HG03066 (cell line): ENCODE measurements around the gene DROSHA.
"Not testable (repeated sequence)": the region's sequence is repeated elsewhere in the genome, so short reads cannot be mapped to it uniquely, and the experiment has no call there.

Experiments
- ATAC-seq: cut with Tn5 transposase; IDR thresholded peaks from one replicate; pipeline ENCODE4 v1.9.1; 2021; ENCODE audit warnings: low read depth; ENCODE audit not compliant: unreplicated experiment

Gene DROSHA, protein sequence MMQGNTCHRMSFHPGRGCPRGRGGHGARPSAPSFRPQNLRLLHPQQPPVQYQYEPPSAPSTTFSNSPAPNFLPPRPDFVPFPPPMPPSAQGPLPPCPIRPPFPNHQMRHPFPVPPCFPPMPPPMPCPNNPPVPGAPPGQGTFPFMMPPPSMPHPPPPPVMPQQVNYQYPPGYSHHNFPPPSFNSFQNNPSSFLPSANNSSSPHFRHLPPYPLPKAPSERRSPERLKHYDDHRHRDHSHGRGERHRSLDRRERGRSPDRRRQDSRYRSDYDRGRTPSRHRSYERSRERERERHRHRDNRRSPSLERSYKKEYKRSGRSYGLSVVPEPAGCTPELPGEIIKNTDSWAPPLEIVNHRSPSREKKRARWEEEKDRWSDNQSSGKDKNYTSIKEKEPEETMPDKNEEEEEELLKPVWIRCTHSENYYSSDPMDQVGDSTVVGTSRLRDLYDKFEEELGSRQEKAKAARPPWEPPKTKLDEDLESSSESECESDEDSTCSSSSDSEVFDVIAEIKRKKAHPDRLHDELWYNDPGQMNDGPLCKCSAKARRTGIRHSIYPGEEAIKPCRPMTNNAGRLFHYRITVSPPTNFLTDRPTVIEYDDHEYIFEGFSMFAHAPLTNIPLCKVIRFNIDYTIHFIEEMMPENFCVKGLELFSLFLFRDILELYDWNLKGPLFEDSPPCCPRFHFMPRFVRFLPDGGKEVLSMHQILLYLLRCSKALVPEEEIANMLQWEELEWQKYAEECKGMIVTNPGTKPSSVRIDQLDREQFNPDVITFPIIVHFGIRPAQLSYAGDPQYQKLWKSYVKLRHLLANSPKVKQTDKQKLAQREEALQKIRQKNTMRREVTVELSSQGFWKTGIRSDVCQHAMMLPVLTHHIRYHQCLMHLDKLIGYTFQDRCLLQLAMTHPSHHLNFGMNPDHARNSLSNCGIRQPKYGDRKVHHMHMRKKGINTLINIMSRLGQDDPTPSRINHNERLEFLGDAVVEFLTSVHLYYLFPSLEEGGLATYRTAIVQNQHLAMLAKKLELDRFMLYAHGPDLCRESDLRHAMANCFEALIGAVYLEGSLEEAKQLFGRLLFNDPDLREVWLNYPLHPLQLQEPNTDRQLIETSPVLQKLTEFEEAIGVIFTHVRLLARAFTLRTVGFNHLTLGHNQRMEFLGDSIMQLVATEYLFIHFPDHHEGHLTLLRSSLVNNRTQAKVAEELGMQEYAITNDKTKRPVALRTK (N-terminal part only)

DNA sequence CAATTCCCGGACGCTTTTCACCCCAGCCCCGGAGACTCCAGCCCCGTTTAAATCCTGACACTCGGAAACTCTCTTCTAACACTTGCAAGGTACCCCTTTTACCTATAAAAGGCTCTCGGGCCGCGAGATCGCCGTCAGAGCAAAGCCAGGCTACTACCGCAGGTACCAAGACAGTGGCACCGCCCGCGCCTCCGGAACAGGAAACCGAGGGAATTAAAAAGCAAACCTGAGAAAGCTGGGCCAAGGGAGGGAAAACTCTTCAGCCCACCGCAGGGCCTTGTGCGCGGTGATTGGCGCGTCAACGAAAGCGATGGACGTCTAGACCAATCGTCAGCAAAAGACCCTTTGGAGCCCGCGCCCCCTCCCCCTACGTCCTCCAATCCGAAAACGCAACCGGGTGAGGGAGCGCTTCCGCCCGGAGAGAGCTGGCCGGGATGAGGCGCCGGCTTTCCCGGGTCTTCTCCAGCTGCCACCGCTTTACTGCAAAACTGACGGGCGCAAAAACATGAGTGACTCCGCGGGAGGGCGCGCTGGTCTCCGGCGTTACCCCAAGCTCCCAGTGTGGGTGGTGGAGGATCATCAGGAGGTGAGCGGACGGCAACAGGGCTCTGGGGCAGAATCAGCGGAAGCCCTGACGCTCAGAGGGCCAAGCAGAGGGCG lies at the start of gene DROSHA, which contains the start of gene C5orf22:
Gene DROSHA, minus strand, starts transcription at position 206 of the 660 bp plus-strand sequence. CDS start 3,034 bp downstream, outside the sequence.
Gene C5orf22, plus strand, starts transcription at position 414 of the 660 bp plus-strand sequence. Its CDS starts 92 bp downstream, at position 506.
- ATAC-seq = peak; percentile 93

DNA sequence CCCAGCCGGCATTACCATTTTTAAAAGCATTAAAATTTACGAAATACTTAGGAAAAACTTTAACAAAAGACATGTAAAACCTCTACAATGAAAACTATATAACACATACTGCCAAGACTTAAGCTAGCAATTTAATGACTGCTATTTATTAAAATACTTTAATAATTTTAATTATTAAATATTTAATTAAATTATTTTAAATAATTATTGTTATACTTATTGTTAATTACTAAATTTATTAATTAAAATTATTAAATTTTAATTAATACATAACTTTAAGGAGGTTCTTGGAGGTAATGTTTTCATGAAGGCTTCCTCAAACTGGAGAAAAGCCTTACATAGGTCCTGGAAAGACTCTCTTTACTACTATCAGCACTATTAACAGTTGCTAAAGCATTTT lies 47.7 kb upstream of the DROSHA start:
- ATAC-seq = no peak

DNA sequence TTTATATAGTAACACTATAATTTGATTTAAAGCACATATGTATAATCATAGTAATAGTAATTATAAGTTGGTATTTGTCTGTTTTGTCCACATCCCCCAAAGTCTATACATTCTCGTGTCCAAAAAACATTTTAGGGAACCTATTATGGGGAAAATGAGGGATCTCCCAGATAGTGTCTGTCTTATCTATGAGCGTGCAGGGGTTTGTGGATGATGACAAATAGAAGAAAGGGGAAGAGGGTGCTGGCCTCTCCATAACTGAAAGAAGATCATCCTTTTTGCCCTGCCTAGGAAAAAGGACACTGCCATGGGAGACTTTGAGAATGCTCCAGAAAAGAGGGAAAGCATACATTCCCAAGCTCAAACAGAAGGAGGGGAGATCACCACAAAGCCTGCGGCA lies 45.5 kb upstream of the DROSHA start:
- ATAC-seq = no peak

DNA sequence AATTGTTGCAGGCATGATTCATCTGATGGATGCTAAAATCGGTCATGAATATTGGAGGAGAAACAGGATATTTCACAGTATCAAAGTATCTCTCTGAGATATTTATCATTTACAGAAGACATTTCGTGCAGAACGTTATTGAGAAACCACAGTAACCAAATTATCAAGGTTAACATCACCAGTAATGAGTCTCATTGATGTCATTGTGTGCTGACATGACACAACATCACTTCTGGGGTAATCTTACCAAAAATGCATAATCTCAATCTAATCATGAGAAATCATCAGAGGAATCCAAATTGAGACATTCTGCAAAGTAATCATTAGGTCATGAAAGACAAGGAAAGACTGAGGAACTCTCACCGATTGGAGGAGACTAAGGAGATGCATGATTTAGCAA lies 42.9 kb upstream of the DROSHA start:
- ATAC-seq = no peak

DNA sequence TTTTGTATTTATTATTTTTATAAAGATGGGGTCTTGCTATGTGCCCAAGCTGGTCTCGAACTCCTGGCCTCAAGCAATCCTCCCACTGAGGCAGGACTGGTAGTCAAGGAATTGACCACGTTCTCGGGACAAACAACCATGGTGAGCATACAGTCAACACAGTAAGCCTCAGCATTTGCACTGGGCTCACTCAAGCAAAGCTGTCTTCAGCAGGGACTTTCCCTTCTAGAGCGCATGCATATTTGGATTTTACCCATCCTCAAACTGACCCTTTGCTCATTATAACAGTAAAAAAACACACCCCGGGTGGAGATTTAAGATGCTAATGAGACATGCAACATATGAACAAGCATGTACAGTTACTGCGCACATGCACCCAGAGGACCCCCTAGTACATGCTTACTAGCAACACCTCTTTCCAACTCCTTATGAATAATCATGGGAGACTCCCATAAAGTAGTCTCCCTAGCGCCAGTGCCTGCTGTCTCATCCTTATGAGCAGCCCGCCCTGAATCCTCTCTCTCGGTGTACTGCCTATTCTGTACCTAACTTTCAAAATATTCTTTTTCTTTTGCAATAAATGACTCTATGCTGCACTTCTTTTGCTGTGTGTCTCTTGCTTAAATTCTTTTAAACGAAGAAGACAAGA lies 41.7 kb upstream of the DROSHA start:
- ATAC-seq = no peak

DNA sequence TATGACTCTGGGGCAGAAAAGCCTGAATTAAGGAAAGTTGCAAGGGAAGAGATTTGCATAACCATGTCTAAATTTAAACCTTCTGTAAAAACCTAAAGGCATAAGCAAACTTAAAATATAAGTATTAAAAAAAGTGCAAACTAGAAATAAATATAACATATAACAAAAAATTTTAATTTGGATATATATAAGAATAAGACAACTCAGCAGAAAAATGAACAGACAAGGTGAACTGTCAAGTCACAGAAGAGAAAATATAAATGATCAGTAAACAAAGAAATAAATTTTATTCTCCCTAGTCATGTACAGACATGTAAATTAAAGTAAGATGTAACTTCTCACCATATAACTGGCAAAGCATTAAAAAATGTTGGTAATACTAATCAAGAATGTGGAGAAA lies 37.2 kb upstream of the DROSHA start:
- no peak for ATAC-seq

DNA sequence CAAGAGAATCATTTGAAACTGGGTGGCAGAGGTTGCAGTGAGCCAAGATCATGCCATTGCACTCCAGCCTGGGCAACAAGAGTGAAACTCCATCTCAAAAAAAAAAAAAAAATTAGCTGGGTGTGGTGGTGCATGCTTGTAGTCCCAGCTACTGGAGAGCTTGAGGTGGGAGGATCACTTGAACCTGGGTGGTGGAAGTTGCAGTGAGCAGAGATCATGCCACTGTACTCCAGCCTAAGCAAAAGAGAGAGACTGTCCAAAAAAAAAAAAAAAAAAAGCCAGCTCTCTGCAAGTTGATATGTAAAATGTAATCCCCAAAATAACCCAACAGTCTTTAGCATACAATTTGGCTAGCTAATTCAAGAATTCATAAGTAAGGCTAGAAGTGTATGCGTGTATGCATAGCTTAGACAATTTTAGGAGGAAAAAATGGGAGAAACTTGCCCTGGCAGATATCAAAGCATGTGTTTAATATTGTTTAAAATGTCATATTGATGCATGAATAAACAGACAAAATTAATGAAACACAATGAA lies 36.5 kb upstream of the DROSHA start:
- ATAC-seq = no peak

DNA sequence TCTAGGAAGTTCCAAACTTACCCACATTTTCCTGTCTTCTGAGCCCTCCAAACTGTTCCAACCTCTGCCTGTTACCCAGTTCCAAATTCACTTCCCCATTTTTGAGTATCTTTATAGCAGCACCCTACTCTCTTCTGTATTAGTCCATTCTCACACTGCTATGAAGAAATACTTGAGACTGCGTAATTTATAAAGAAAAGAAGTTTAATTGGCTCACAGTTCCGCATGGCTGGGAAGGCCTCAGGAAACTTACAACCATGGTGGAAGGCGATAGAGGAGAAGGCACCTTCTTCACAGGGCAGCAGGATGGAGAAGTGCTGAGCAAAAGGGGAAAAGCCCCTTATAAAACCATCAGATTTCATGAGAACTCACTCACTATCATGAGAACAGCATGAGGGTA lies 34.5 kb upstream of the DROSHA start:
- ATAC-seq = not testable (repeated sequence)

DNA sequence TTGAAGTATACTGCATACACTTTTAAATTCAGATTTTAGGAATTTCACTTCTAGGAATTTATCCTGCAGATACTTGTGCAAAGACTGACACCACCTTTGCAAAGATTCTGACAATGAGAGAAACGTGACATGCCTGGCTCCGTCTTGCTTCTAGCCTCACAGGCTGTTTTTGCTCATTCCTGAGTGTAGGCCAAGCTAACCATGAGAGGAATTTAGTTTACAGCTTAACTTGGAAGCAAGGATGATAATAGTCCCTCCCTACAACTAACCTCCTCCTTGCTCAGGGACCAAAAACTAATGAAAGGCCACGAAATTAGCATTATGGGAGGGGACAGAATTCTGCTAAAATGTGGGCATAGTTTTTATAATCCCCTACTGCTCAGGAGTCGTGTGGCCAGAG lies 31.3 kb upstream of the DROSHA start:
- no peak for ATAC-seq

DNA sequence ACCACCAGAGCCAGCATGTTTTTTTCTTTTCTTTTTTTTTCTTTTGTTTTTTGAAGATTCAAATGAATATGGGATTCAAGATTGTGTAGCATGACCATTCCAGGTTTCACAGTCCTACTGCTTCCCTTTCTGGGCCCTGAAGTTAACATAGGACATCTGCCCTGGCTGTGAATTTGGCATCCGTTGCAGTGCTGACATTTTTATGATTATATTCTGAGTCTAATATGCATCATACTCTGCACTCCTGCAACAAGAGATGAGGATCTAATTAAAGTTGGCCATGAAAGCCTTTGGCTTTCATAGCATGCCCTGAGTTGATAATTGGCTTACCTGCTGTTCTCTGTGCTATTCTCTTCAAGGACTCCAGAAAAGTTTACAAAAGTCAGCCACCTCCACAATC lies 30.1 kb upstream of the DROSHA start:
- no peak for ATAC-seq

DNA sequence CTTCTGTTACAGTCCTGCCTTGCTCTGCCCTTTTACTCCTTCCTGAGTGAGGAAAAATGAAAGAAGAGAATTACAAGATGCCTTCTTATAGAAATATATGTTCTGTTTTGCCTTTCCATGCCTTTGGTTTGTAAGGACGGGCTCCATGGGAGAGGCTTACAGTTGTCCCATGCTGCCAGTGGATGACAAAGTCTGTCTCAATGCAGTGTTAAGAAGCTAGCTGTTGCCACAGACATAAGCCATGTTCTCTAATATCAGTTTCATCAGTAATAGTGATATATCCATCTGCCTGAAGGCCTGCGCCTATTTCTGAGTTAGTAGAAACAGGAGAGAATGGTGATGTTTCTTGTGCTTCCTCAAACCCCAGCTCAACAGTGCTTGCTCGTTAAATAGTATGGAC lies 28.0 kb upstream of the DROSHA start:
- ATAC-seq = no peak

DNA sequence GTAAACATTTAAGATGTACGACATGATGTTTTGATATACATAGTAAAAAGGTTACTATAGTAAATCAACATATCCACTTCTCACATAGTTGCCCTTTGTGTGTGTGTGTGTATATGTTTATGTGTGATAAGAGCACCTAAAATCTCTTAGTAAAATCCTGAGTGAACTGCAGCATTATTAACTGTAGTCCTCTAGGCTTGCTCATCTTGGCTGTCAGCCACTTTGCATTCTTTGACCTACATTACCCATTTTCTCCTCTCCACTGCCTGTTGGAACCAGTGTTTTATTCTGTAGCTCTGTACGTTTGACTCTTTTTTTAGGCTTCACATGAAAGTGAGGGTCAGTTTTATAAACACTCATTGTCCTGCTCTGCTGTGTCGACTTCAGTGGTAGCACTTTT lies 24.6 kb upstream of the DROSHA start:
- no peak for ATAC-seq

DNA sequence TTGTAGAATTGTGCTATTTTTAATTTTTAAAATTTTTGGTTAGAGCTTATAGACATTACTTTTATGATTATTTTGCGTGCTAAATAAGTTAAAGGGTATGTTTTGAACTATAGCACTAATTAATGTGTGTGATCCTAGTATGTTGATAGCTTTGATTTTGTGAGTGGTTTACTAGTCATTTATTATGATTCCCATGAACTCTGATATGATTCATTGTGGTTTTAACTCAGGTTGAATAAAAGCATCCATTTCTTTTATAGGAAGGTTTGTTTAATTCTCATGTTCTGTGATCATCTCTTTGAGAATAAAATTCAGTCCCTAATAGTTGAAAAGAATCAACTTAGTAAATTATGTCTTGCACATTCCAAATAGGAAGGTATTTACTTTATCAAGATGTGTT lies 22.7 kb upstream of the DROSHA start:
- no peak for ATAC-seq

DNA sequence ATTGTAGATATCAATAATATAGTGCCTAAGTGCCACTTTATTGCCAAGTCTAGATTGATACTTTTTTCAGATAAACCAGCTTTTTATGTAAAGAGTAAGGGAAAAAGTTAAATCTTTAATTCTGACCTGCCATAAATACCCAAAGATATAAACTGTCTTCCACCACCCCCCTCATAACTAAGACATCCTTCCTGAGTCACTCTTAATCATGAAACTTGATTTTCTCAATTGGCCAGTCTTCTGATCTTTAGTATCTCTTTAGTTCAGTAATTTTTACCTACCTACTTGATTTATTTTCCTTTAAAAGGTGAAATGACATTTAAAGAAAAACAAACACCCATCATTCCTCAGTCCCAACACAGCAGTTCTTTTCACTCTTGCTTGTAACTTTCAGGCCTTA lies 22.0 kb upstream of the DROSHA start:
- ATAC-seq = no peak

DNA sequence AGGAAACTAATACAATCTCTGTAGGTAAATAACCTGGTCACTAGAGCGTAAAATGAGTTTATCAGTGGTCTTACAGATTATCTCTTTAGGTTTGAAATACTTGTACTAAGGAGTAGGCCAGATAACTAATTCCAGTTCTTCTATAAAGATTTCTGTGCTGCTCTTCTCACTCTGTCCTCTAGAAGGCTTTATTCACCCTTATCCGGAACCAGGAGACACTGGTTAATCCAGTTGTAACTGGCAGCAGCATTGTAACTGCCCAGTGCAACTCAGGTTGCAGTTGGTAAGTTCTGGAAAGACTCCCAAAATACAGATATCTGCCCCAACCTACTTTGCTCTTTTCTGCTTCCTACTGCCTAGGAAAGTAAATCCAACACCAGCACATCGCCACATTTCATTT lies 20.0 kb upstream of the DROSHA start:
- no peak for ATAC-seq

DNA sequence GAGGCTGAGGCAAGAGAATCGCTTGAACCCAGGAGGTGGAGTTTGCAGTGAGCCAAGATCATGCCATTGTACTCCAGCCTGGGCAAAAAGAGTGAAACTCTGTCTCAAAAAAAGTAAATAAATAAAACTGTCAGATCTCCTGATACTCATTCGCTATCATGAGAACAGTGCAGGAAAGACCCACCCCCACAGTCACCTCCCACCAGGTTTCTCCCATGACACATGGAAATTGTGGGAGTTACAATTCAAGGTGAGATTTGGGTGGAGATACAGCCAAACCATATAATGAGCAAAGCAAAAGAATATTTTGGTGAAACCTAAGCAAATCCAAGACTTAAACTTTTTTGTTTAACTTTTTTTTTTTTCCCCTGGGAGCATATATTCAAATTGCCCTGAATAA lies 17.2 kb upstream of the DROSHA start:
- not testable (repeated sequence) for ATAC-seq

DNA sequence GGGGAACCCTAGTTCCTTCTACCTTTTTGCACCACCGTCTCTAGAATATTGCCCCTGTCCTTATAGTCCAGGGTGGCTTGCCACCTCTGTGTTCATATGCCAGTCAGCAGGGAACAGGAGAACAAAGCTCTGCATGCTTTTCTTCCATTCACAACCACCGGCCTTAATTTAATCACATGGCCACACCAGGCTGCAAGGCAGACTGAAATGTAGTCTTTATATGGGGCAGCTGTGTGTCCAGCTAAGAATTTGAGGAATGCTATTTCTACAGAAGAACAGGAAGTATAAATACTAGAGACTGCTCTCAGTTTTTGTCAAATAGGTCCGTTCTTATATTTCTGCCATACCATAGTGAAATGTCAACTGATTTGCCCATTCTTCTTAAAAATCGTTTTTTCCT lies 6.0 kb upstream of the DROSHA start:
- ATAC-seq = no peak

DNA sequence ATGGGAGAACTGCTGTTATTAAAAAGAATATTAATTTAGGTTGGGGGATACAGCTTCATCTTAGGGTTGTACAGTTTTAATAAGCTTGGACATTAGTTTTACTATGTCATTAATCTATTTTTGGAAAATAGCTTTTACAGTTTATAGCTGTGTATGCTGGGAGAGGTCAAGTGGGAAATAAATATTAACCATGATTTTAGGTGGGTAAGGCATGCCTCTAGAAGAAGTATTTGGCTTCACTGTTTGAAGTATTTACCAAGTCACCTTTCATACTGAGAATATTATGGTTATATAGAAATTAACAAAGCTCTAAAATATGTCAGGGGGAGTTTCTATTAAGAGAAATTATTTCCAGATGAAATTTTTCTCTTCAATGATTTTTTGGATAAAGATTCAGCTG lies 5.5 kb upstream of the DROSHA start:
- no peak for ATAC-seq

DNA sequence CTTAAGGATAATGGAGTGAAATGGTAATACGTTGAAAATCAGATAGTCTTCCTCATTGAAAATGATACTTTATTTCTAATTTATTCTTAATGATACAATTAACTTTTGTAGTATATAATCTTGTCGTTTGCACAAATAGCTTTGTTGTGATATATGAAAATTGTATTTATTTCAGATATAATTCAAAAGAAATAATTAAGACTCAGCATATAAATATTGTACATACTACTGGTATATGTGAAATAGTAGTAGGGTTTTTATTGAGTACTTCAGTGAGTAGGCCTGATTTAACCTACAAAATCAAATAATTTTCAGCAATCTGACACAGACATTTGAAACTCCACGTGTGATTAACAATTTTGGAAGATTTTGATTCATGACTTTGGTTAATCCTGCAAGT lies 5.0 kb upstream of the DROSHA start:
- no peak for ATAC-seq
